GM12891 (cell line): ENCODE results near the gene CX3CR1.

Experiments used
- POLR2A ChIP-seq: IDR thresholded peaks from 2 replicates; pipeline ENCODE4 v1.6.1; 2011; ENCODE audit warnings: low read depth, low read length, control low read depth
- POLR2AphosphoS5 ChIP-seq: IDR thresholded peaks from 2 replicates; pipeline ENCODE4 v1.6.1; 2011; ENCODE audit warnings: low read depth, low read length, control low read depth
- POU2F2 ChIP-seq: IDR thresholded peaks from 2 replicates; pipeline ENCODE4 v1.6.1; 2011; ENCODE audit warnings: low read depth, mild to moderate bottlenecking, control low read depth, low read length, moderate library complexity
- SPI1 ChIP-seq: IDR thresholded peaks from 2 replicates; pipeline ENCODE4 v1.6.1; 2011; ENCODE audit warnings: low read depth, low read length, control low read depth
- TAF1 ChIP-seq: IDR thresholded peaks from 2 replicates; pipeline ENCODE4 v1.6.1; 2011; ENCODE audit warnings: low read depth, low read length, control low read depth

- TF ChIP-seq POLR2A = no peak
- no peak for TF ChIP-seq POLR2AphosphoS5
- TF ChIP-seq TAF1 = no peak
- TF ChIP-seq SPI1 = no peak
- no peak for TF ChIP-seq POU2F2
These were observed 58.7 kb downstream of the CX3CR1 start for GRCh38 chr3:39221141-39221530.
